Lower lobe of right lung (tissue), 2 donors: ENCODE measurements around the gene ADARB1. TPM values are rescaled to one million over a fixed set of nuclear protein-coding genes. Genes with fewer than 3 reads are reported as not detected.

Experiments used
- ATAC-seq, 2 donors: fragments of 200-7000 bp; cut with Tn5 transposase; one replicate each; pipeline ENCODE4 v1.9.1; 2020 to 2022; ENCODE audit warnings: mild to moderate bottlenecking in 2 of 2, moderate library complexity in 2 of 2
- DNase-seq: peaks from one replicate; pipeline ENCODE4 v3.0.0-alpha.2; 2020
- H3K27ac ChIP-seq: fragments of 200-600 bp; one replicate; pipeline ENCODE4 v1.8.0; 2022
- H3K27me3 ChIP-seq: fragments of 200-600 bp; one replicate; pipeline ENCODE4 v1.8.0; 2022; ENCODE audit warnings: low read depth
- H3K36me3 ChIP-seq: fragments of 200-600 bp; one replicate; pipeline ENCODE4 v1.8.0; 2022; ENCODE audit warnings: mild to moderate bottlenecking
- H3K4me1 ChIP-seq: fragments of 200-600 bp; one replicate; pipeline ENCODE4 v1.8.0; 2022
- H3K4me3 ChIP-seq: fragments of 200-600 bp; one replicate; pipeline ENCODE4 v1.8.0; 2022; ENCODE audit warnings: mild to moderate bottlenecking
- H3K9me3 ChIP-seq: fragments of 200-600 bp; one replicate; pipeline ENCODE4 v1.8.0; 2022
- CTCF ChIP-seq: fragments of 200-600 bp; IDR thresholded peaks from one replicate; pipeline ENCODE4 v1.8.0; 2022; ENCODE audit warnings: antibody characterized with exemption, mild to moderate bottlenecking
- intact Hi-C: fragments of 100-400 bp; cut with DNase I; formaldehyde crosslinking; loops from one replicate; pipeline ENCODE4 v1.11.0; 2022
- total RNA-seq: library from RNA; stranded (reverse); fragmentation: NEBNext Ultra II Directional; extraction: Animal tissue kit (Norgen Biotek cat#: 25700); gene quantifications from one replicate; pipeline ENCODE4 v1.2.1, GENCODE V29; 2021
- donor health status: DM: no; HTN: yes; CAD: no; lungs with severe emphysema.

Gene ADARB1
- total RNA-seq, 1 donor from 2014 or later: 48.2 TPM

GRCh38 chr21:45223236-45224185, 149.1 kb downstream of the ADARB1 start:
- ATAC-seq (no peak), DNase-seq (no peak)
- no peaks in the 10 kb centered on the region for H3K27me3 ChIP-seq

GRCh38 chr21:45224189-45224938, 150.0 kb downstream of the ADARB1 start:
- Histone ChIP-seq H3K4me1 (peaks cover 5% of the 10 kb centered on the region), H3K36me3 (peaks cover 39% of the 10 kb centered on the region), H3K27me3 (no peaks in the 10 kb centered on the region), H3K27ac (no peak overlapping the region), H3K4me3 (no peak overlapping the region), H3K9me3 (no peaks in the 10 kb centered on the region)
- intact Hi-C loops: no loop called here
- DNase-seq (no peak), ATAC-seq (peak; percentile 63 to 76)
- TF ChIP-seq CTCF: no peak

More at GRCh38 chr21:45223236-45224185, 149.1 kb downstream of the ADARB1 start:
- no peak for TF ChIP-seq CTCF
- H3K27ac ChIP-seq: no peak overlapping the region
- H3K4me3 ChIP-seq: no peak overlapping the region
- no peaks in the 10 kb centered on the region for H3K9me3 ChIP-seq
- peaks cover 46% of the 10 kb centered on the region for H3K36me3 ChIP-seq
- intact Hi-C loops: no loop called here
- H3K4me1 ChIP-seq: peaks cover 5% of the 10 kb centered on the region

GRCh38 chr21:45225041-45225740, 150.8 kb downstream of the ADARB1 start:
- no peak for TF ChIP-seq CTCF
- H3K27ac ChIP-seq: no peak overlapping the region
- ATAC-seq: no peak
- no peak for DNase-seq
- H3K36me3 ChIP-seq: peaks cover 38% of the 10 kb centered on the region
- peaks cover 5% of the 10 kb centered on the region for H3K4me1 ChIP-seq
- H3K27me3 ChIP-seq: no peaks in the 10 kb centered on the region
- no peak overlapping the region for H3K4me3 ChIP-seq
- no peaks in the 10 kb centered on the region for H3K9me3 ChIP-seq
- intact Hi-C loops: no loop called here

GRCh38 chr21:45225741-45226327, 151.5 kb downstream of the ADARB1 start:
- Histone ChIP-seq H3K27ac (no peak overlapping the region), H3K27me3 (no peaks in the 10 kb centered on the region), H3K4me3 (no peak overlapping the region), H3K4me1 (peaks cover 5% of the 10 kb centered on the region), H3K36me3 (peaks cover 31% of the 10 kb centered on the region), H3K9me3 (no peaks in the 10 kb centered on the region)
- DNase-seq (no peak), ATAC-seq (no peak)
- intact Hi-C loops: no loop called here
- no peak for TF ChIP-seq CTCF
